H1 (cell line): ENCODE measurements around the gene MYLK2. TPM values are rescaled to one million over a fixed set of nuclear protein-coding genes. Genes with fewer than 3 reads are reported as not detected.

Source experiments
- CTCF ChIA-PET: fragments of 300-600 bp; sonication (Branson Sonifier 250); formaldehyde crosslinking; loops from one replicate; lab custom pipeline; 2021; ENCODE audit not compliant: partially characterized antibody; lab: Charles Lee
- POLR2A ChIA-PET: fragments of 300-600 bp; sonication (Branson Sonifier 250); formaldehyde crosslinking; loops from one replicate; lab custom pipeline; 2021; ENCODE audit warnings: inconsistent platforms; ENCODE audit not compliant: partially characterized antibody; lab: Charles Lee
- DNase-seq, 2 experiments: peaks; one replicate each; pipeline versions ENCODE4 v3.0.0 to v3.0.0-alpha.2; 2010 to 2022; ENCODE audit warnings: low spot score in 2 of 2, low read depth in 1 of 2, mixed read lengths in 1 of 2
- FAIRE-seq: peaks from 2 replicates; lab custom pipeline; 2011; peaks lifted over from hg19 to GRCh38; lab: Jason Lieb, UNC
- H2AFZ ChIP-seq: 2 replicates; pipeline ENCODE4 v1.8.1; 2012; ENCODE audit warnings: low read length, inconsistent platforms
- H2AK5ac ChIP-seq: 2 replicates; pipeline ENCODE4 v1.6.1; 2013; ENCODE audit warnings: low read depth, low read length
- H2BK120ac ChIP-seq: replicated peaks from 2 replicates; pipeline ENCODE3; 2013; ENCODE audit warnings: low read depth, low read length, inconsistent platforms
- H2BK12ac ChIP-seq: 2 replicates; pipeline ENCODE4 v1.6.1; 2013; ENCODE audit warnings: low read depth, low read length
- H2BK15ac ChIP-seq: 2 replicates; pipeline ENCODE4 v1.6.1; 2013; ENCODE audit warnings: low read length
- H2BK20ac ChIP-seq: 2 replicates; pipeline ENCODE4 v1.6.1; 2013; ENCODE audit warnings: low read length
- H2BK5ac ChIP-seq: 2 replicates; pipeline ENCODE4 v1.6.1; 2013; ENCODE audit warnings: low read depth, low read length
- H3K14ac ChIP-seq: 2 replicates; pipeline ENCODE4 v1.6.1; 2013; ENCODE audit warnings: inconsistent platforms; ENCODE audit not compliant: insufficient read length
- H3K18ac ChIP-seq: 2 replicates; pipeline ENCODE4 v1.6.1; 2013; ENCODE audit warnings: low read length; ENCODE audit errors: extremely low read depth
- H3K23ac ChIP-seq: 2 replicates; pipeline ENCODE4 v1.6.1; 2013; ENCODE audit warnings: inconsistent platforms; ENCODE audit not compliant: insufficient read length
- H3K23me2 ChIP-seq: 2 replicates; pipeline ENCODE4 v1.6.1; 2013; ENCODE audit warnings: low read depth, low read length
- H3K27ac ChIP-seq: 2 replicates; pipeline ENCODE4 v1.6.1; 2011; ENCODE audit warnings: low read depth, low read length, inconsistent platforms
- H3K27me3 ChIP-seq, 4 experiments: replicated peaks in 1 of 4; 1 replicate in 1 of 4; 2 replicates in 3 of 4; pipeline versions ENCODE4 v1.6.1 to v1.8.1; 2011 to 2013; ENCODE audit warnings: low read length in 3 of 4, mild to moderate bottlenecking in 3 of 4, inconsistent platforms in 2 of 4, mixed read lengths in 2 of 4, moderate library complexity in 1 of 4; ENCODE audit not compliant: control insufficient read depth in 3 of 4, insufficient read depth in 3 of 4; ENCODE audit errors: extremely low read depth in 1 of 4
- H3K36me3 ChIP-seq, 4 experiments: 2 replicates each; pipeline versions ENCODE4 v1.6.1 to v1.8.1; 2011 to 2013; ENCODE audit warnings: mild to moderate bottlenecking in 4 of 4, low read length in 3 of 4, moderate library complexity in 2 of 4, control low read depth in 1 of 4, inconsistent platforms in 1 of 4; ENCODE audit not compliant: insufficient read depth in 4 of 4, control insufficient read depth in 2 of 4
- H3K4ac ChIP-seq: replicated peaks from 2 replicates; pipeline ENCODE3; 2013; ENCODE audit warnings: low read length, low read depth, mixed read lengths, inconsistent platforms; ENCODE audit not compliant: insufficient read length
- H3K4me1 ChIP-seq, 4 experiments: replicated peaks in 1 of 4; 1 replicate in 1 of 4; 2 replicates in 3 of 4; pipeline versions ENCODE4 v1.6.1 to v1.8.1; 2011 to 2013; ENCODE audit warnings: low read length in 3 of 4, inconsistent platforms in 2 of 4, mixed read lengths in 1 of 4; ENCODE audit not compliant: insufficient read depth in 4 of 4, control insufficient read depth in 3 of 4
- H3K4me2 ChIP-seq, 2 experiments: 2 replicates each; pipeline versions ENCODE4 v1.6.1 to v1.8.1; 2011 to 2013; ENCODE audit warnings: low read depth in 2 of 2, low read length in 2 of 2, control low read depth in 1 of 2, inconsistent platforms in 1 of 2, mild to moderate bottlenecking in 1 of 2; ENCODE audit not compliant: insufficient read depth in 1 of 2
- H3K4me3 ChIP-seq, 4 experiments: fragments of 200-600, 300-600 bp in 1 of 4; sonication (generic), shearing (Covaris generic), sonication (Bioruptor Twin) in 1 of 4; 2 replicates each; pipeline versions ENCODE4 v1.5.1 to v1.8.1; 2011 to 2016; ENCODE audit warnings: low read length in 4 of 4, low read depth in 3 of 4, control low read depth in 2 of 4, inconsistent platforms in 2 of 4, mild to moderate bottlenecking in 2 of 4, mixed read lengths in 1 of 4, moderate library complexity in 1 of 4; ENCODE audit not compliant: insufficient read depth in 2 of 4; ENCODE audit errors: extremely low read depth in 1 of 4
- H3K56ac ChIP-seq: replicated peaks from 2 replicates; pipeline ENCODE3; 2013; ENCODE audit warnings: low read depth, mild to moderate bottlenecking, mixed read lengths, low read length, inconsistent platforms; ENCODE audit not compliant: insufficient read length
- H3K79me1 ChIP-seq: 2 replicates; pipeline ENCODE4 v1.6.1; 2013; ENCODE audit warnings: low read depth, low read length, control low read depth
- H3K79me2 ChIP-seq, 2 experiments: 2 replicates each; pipeline versions ENCODE4 v1.6.1 to v1.8.1; 2012 to 2013; ENCODE audit warnings: low read length in 2 of 2, mild to moderate bottlenecking in 2 of 2, inconsistent platforms in 1 of 2; ENCODE audit not compliant: insufficient read depth in 2 of 2, control insufficient read depth in 1 of 2
- H3K9ac ChIP-seq, 4 experiments: replicated peaks in 1 of 4; 1 replicate in 1 of 4; 2 replicates in 3 of 4; pipeline versions ENCODE4 v1.6.1 to v1.8.1; 2011 to 2013; ENCODE audit warnings: low read depth in 3 of 4, low read length in 3 of 4, control low read depth in 2 of 4, mild to moderate bottlenecking in 2 of 4, moderate library complexity in 2 of 4, inconsistent platforms in 1 of 4; ENCODE audit errors: extremely low read depth in 1 of 4
- H3K9me3 ChIP-seq, 2 experiments: 2 replicates each; pipeline versions ENCODE4 v1.6.1 to v1.8.1; 2012 to 2013; ENCODE audit warnings: mild to moderate bottlenecking in 2 of 2, moderate library complexity in 2 of 2, control low read depth in 1 of 2, inconsistent platforms in 1 of 2, low read depth in 1 of 2, low read length in 1 of 2, mixed read lengths in 1 of 2; ENCODE audit not compliant: insufficient read depth in 2 of 2
- H4K20me1 ChIP-seq, 2 experiments: replicated peaks in 1 of 2; 2 replicates each; pipeline versions ENCODE3 to v1.8.1; 2011 to 2013; ENCODE audit warnings: inconsistent platforms in 2 of 2, low read length in 2 of 2, mild to moderate bottlenecking in 1 of 2; ENCODE audit not compliant: insufficient read depth in 2 of 2, control insufficient read depth in 1 of 2
- H4K5ac ChIP-seq: 2 replicates; pipeline ENCODE4 v1.6.1; 2013; ENCODE audit warnings: low read length, low read depth, mixed read lengths, inconsistent platforms; ENCODE audit not compliant: insufficient read length
- H4K8ac ChIP-seq: 2 replicates; pipeline ENCODE4 v1.8.0; 2013; ENCODE audit warnings: mild to moderate bottlenecking, moderate library complexity, low read length, inconsistent platforms; ENCODE audit not compliant: insufficient read depth; ENCODE audit errors: extremely low read depth
- H4K91ac ChIP-seq: replicated peaks from 2 replicates; pipeline ENCODE3; 2013; ENCODE audit warnings: low read length, mixed read lengths, inconsistent platforms; ENCODE audit not compliant: insufficient read length
- CREB1 ChIP-seq: IDR thresholded peaks from 2 replicates; pipeline ENCODE4 v1.6.1; 2012; ENCODE audit warnings: inconsistent platforms
- KDM4A ChIP-seq: IDR thresholded peaks from one replicate; pipeline ENCODE4 v1.7.1; 2012; ENCODE audit warnings: low read depth, mild to moderate bottlenecking, moderate library complexity, low read length, inconsistent platforms; ENCODE audit not compliant: severe bottlenecking
- RFX5 ChIP-seq: IDR thresholded peaks from 2 replicates; pipeline ENCODE4 v1.6.1; 2011; ENCODE audit warnings: low read depth, low read length, improper control_type of control experiment, borderline replicate concordance
- SAP30 ChIP-seq: fragments of 300-600 bp; sonication (generic); IDR thresholded peaks from 2 replicates; pipeline ENCODE4 v1.7.1; 2012; ENCODE audit warnings: low read length, moderate library complexity, mild to moderate bottlenecking, inconsistent platforms; ENCODE audit not compliant: insufficient read depth, insufficient replicate concordance
- SP2 ChIP-seq: IDR thresholded peaks from 2 replicates; pipeline ENCODE4 v1.6.1; 2012; ENCODE audit warnings: mild to moderate bottlenecking, low read length, inconsistent platforms
- polyA plus RNA-seq, 7 experiments: library from polyadenylated mRNA; depleted of rRNA in 3 of 7; stranded (reverse) in 5 of 7; unstranded in 2 of 7; fragments of >200 nt in 5 of 7; fragments of 200-250 nt in 2 of 7; gene quantifications; 1 replicate in 5 of 7; 2 replicates in 1 of 7; 4 replicates in 1 of 7; pipeline versions ENCODE4 v1.2.1 to v1.2.3, GENCODE V29; 2011 to 2013; ENCODE audit warnings: missing spikeins in 2 of 7, mixed read lengths in 2 of 7
- total RNA-seq: library from RNA; stranded (reverse); fragmentation: NEBNext Ultra II Directional; extraction: Animal tissue kit (Norgen Biotek cat#: 25700); gene quantifications from 2 replicates; pipeline ENCODE4 v1.2.1, GENCODE V29; 2021

Gene MYLK2
- total and polyA plus RNA-seq, 2 of the 8 experiments (the other 6 are each of a cell fraction or from before 2014, with no cell fraction given): 0.22 to 0.26 TPM

- FAIRE-seq: no peak
- no peaks in the 10 kb centered on the region for H3K36me3 ChIP-seq
Measured at GRCh38 chr20:31877684-31878083, 58.5 kb downstream of the MYLK2 start.

More at GRCh38 chr20:31877684-31878083, 58.5 kb downstream of the MYLK2 start:
- no peak for DNase-seq
- no peak overlapping the region for H2BK120ac ChIP-seq
- H2BK20ac ChIP-seq: no peak overlapping the region
- no peak overlapping the region for H4K8ac ChIP-seq
- H3K79me1 ChIP-seq: no peaks in the 10 kb centered on the region
- TF ChIP-seq SAP30 (no peak), CREB1 (no peak), RFX5 (no peak), KDM4A (no peak), SP2 (no peak)
- H3K27me3 ChIP-seq: peaks cover 0 to 3% (median 0%) of the 10 kb centered on the region in 4 experiments; a peak in 3 of 7 replicates
- no peak overlapping the region for H3K27ac ChIP-seq
- H3K4ac ChIP-seq: no peak overlapping the region
- no peaks in the 10 kb centered on the region for H3K9me3 ChIP-seq
- H3K4me3 ChIP-seq: no peak overlapping the region
- no peaks in the 10 kb centered on the region for H4K20me1 ChIP-seq
- H3K56ac ChIP-seq: no peak overlapping the region
- no peak overlapping the region for H2AFZ ChIP-seq
- H2BK12ac ChIP-seq: no peak overlapping the region
- H2BK5ac ChIP-seq: no peak overlapping the region
- H4K5ac ChIP-seq: no peak overlapping the region
- H3K23me2 ChIP-seq: peaks cover 7% of the 10 kb centered on the region; the same call in 1 of the 2 replicates
- no peak overlapping the region for H3K18ac ChIP-seq
- peaks cover 0 to 3% (median 0%) of the 10 kb centered on the region in 4 experiments; a peak in 1 of 7 replicates for H3K4me1 ChIP-seq
- H3K4me2 ChIP-seq: no peak overlapping the region
- no peak overlapping the region for H3K14ac ChIP-seq
- H3K9ac ChIP-seq: no peak overlapping the region
- H3K23ac ChIP-seq: no peak overlapping the region
- no peak overlapping the region for H2AK5ac ChIP-seq
- POLR2A ChIA-PET: no interaction called here
- no peak overlapping the region for H4K91ac ChIP-seq
- H3K79me2 ChIP-seq: no peaks in the 10 kb centered on the region
- no peak overlapping the region for H2BK15ac ChIP-seq
- CTCF ChIA-PET: interaction anchor here (0.6 to 4.2 kb wide), 2 partner anchors 74 to 163 kb away, joined by 3 to 18 read pairs; partner anchors contain the start of gene PDRG1
